Tibial nerve (tissue), 4 donors: Measurements from ENCODE around the gene NUP85. TPM values are rescaled to one million over a fixed set of nuclear protein-coding genes. Genes with fewer than 3 reads are reported as not detected.

ENCODE experiments used
- DNase-seq, 2 donors: peaks; one replicate each; pipeline ENCODE4 v3.0.0-alpha.2; 2019; ENCODE audit warnings: low spot score in 2 of 2
- H3K27ac ChIP-seq, 4 donors: fragments of 200-600 bp; sonication (generic) in 3 of 4; one replicate each; pipeline ENCODE4 v1.5.1; 2017 to 2019; ENCODE audit warnings: mild to moderate bottlenecking in 1 of 4
- H3K27me3 ChIP-seq, 2 donors: fragments of 200-600 bp; sonication (generic) in 1 of 2; one replicate each; pipeline versions ENCODE4 v1.5.1 to v1.6.0; 2017 to 2019
- H3K36me3 ChIP-seq, 3 donors: fragments of 200-600 bp; sonication (generic); one replicate each; pipeline ENCODE4 v1.5.1; 2018 to 2019
- H3K4me1 ChIP-seq, 4 donors: fragments of 200-600 bp; sonication (generic) in 3 of 4; one replicate each; pipeline ENCODE4 v1.5.1; 2017 to 2019
- H3K4me3 ChIP-seq, 4 donors: fragments of 200-600 bp; sonication (generic) in 3 of 4; one replicate each; pipeline ENCODE4 v1.5.1; 2017 to 2019; ENCODE audit warnings: mild to moderate bottlenecking in 1 of 4, moderate library complexity in 1 of 4
- H3K9me3 ChIP-seq, 4 donors: fragments of 200-600 bp; sonication (generic) in 3 of 4; one replicate each; pipeline ENCODE4 v1.5.1; 2017 to 2019
- CTCF ChIP-seq, 5 experiments: fragments of 200-600 bp in 3 of 5; fragments of 450-650 bp in 2 of 5; sonication (generic) in 3 of 5; IDR thresholded peaks; one replicate each; pipeline ENCODE4 v1.5.1; 2016 to 2019; ENCODE audit warnings: antibody characterized with exemption in 5 of 5, mild to moderate bottlenecking in 3 of 5, moderate library complexity in 2 of 5
- EP300 ChIP-seq, 2 donors: sonication (generic); formaldehyde crosslinking; IDR thresholded peaks; one replicate each; pipeline ENCODE4 v1.6.1; 2017; ENCODE audit warnings: antibody characterized with exemption in 2 of 2, mild to moderate bottlenecking in 1 of 2
- POLR2A ChIP-seq, 2 donors: fragments of 450-650 bp; IDR thresholded peaks; one replicate each; pipeline ENCODE4 v1.6.1; 2017; ENCODE audit warnings: antibody characterized with exemption in 2 of 2, mild to moderate bottlenecking in 2 of 2, moderate library complexity in 2 of 2
- WGBS, 2 donors: methylation state at CpG; one replicate each; pipeline ENCODE4 v1.1.5; 2018; 5-methylcytosine and 5-hydroxymethylcytosine counted together
- total RNA-seq, 4 donors: library from RNA; depleted of rRNA; stranded (reverse); fragments of >200 nt; gene quantifications; one replicate each; pipeline ENCODE4 v1.1.0, GENCODE V29; 2016

The NUP85 gene
- total RNA-seq, 4 donors from 2014 or later, result 38.1 to 68.6 (median 53.2) TPM

- no peaks in the 10 kb centered on the region for H3K9me3 ChIP-seq
- peaks cover 0 to 44% (median 8%) of the 10 kb centered on the region in 4 donors for H3K4me1 ChIP-seq
- H3K36me3 ChIP-seq, result peaks cover 9 to 98% (median 49%) of the 10 kb centered on the region in 3 donors
- H3K27me3 ChIP-seq, result no peaks in the 10 kb centered on the region
- DNase-seq, result no peak
- no peak overlapping the region for H3K4me3 ChIP-seq
- WGBS, 2 donors, result 77 to 86% methylated on average over 7 to 11 of the region's 11 CpGs
- TF ChIP-seq CTCF (IDR thresholded peaks at IDR 0.05) (no peak), EP300 (IDR thresholded peaks at IDR 0.05) (no peak), POLR2A (IDR thresholded peaks at IDR 0.05) (no peak)
- H3K27ac ChIP-seq, result no peak overlapping the region
Observed at GRCh38 chr17:75238020-75238580, 32.6 kb downstream of the NUP85 start.

- Histone ChIP-seq H3K36me3 (peaks cover 9 to 100% (median 49%) of the 10 kb centered on the region in 3 donors), H3K4me3 (no peak overlapping the region), H3K9me3 (no peaks in the 10 kb centered on the region), H3K27me3 (no peaks in the 10 kb centered on the region), H3K4me1 (peaks cover 0 to 44% (median 8%) of the 10 kb centered on the region in 4 donors), H3K27ac (peak overlapping the region in 1 of 4 donors; percentile 69)
- WGBS, 2 donors, result 49 to 52% methylated on average over 13 of the region's 13 CpGs
- TF ChIP-seq CTCF (IDR thresholded peaks at IDR 0.05) (peak; percentile 75 to 81 (median 77)), EP300 (IDR thresholded peaks at IDR 0.05) (no peak), POLR2A (IDR thresholded peaks at IDR 0.05) (no peak)
- DNase-seq, result no peak
Observed at GRCh38 chr17:75238684-75239191, 33.3 kb downstream of the NUP85 start.

GRCh38 chr17:75239214-75239613 is 33.7 kb downstream of the NUP85 start:
- TF ChIP-seq EP300 (IDR thresholded peaks at IDR 0.05), result no peak
- 70 to 83% methylated on average over 9 to 12 of the region's 12 CpGs for WGBS, 2 donors
- Histone ChIP-seq H3K27ac (peak overlapping the region in 1 of 4 donors; percentile 69), H3K4me3 (no peak overlapping the region), H3K36me3 (peaks cover 9 to 100% (median 49%) of the 10 kb centered on the region in 3 donors), H3K27me3 (no peaks in the 10 kb centered on the region), H3K4me1 (peaks cover 0 to 44% (median 8%) of the 10 kb centered on the region in 4 donors), H3K9me3 (no peaks in the 10 kb centered on the region)
- no peak for DNase-seq

GRCh38 chr17:75239778-75240393 is 34.4 kb downstream of the NUP85 start:
- Histone ChIP-seq H3K4me1 (peaks cover 0 to 44% (median 8%) of the 10 kb centered on the region in 4 donors), H3K9me3 (no peaks in the 10 kb centered on the region), H3K4me3 (no peak overlapping the region), H3K36me3 (peaks cover 9 to 100% (median 44%) of the 10 kb centered on the region in 3 donors), H3K27me3 (no peaks in the 10 kb centered on the region), H3K27ac (peak overlapping the region in 3 of 4 donors; percentile 20 to 70 (median 69))
- WGBS, 2 donors, result 79 to 88% methylated on average over 20 to 23 of the region's 23 CpGs
- TF ChIP-seq EP300 (IDR thresholded peaks at IDR 0.05) (no peak), CTCF (IDR thresholded peaks at IDR 0.05) (no peak), POLR2A (IDR thresholded peaks at IDR 0.05) (no peak)
- DNase-seq, result no peak

GRCh38 chr17:75240394-75241142 is 35.1 kb downstream of the NUP85 start:
- Histone ChIP-seq H3K27me3 (no peaks in the 10 kb centered on the region), H3K4me3 (no peak overlapping the region), H3K36me3 (peaks cover 9 to 100% (median 39%) of the 10 kb centered on the region in 3 donors), H3K9me3 (no peaks in the 10 kb centered on the region), H3K4me1 (peaks cover 0 to 44% (median 8%) of the 10 kb centered on the region in 4 donors), H3K27ac (peak overlapping the region in 3 of 4 donors; percentile 20 to 70 (median 69))
- DNase-seq, result no peak
- WGBS, 2 donors, result 54 to 58% methylated on average over 19 to 22 of the region's 23 CpGs
- peak in 4 of 5 experiments; percentile 40 to 62 (median 48) for TF ChIP-seq CTCF (IDR thresholded peaks at IDR 0.05)
- no peak for TF ChIP-seq EP300 (IDR thresholded peaks at IDR 0.05)
